CMK (cell line): ENCODE results near the gene EDC3.
"Not testable (repeated sequence)": the region's sequence is repeated elsewhere in the genome, so short reads cannot be mapped to it uniquely, and the experiment has no call there.

Experiments
- DNase-seq: peaks from one replicate; pipeline ENCODE4 v3.0.0-alpha.2; 2010; ENCODE audit warnings: low read depth

EDC3 gene

GRCh38 chr15:74695597-74696397, at the start of gene EDC3:
TSS of gene EDC3 (minus strand) at chr15:74696024. CDS start at chr15:74675124, 20,900 bp downstream.
- peak; percentile 64 for DNase-seq

- no peak for DNase-seq
Observed at GRCh38 chr15:74742422-74742821, 46.6 kb upstream of the EDC3 start.

- DNase-seq: not testable (repeated sequence)
Observed at GRCh38 chr15:74738239-74738638, 42.4 kb upstream of the EDC3 start.

- no peak for DNase-seq
Observed at GRCh38 chr15:74735305-74735704, 39.5 kb upstream of the EDC3 start.

GRCh38 chr15:74733269-74733668, 37.4 kb upstream of the EDC3 start:
- DNase-seq: no peak

- DNase-seq: no peak
Observed at GRCh38 chr15:74732846-74733245, 37.0 kb upstream of the EDC3 start.

GRCh38 chr15:74730619-74731316, 34.9 kb upstream of the EDC3 start:
- no peak for DNase-seq

- not testable (repeated sequence) for DNase-seq
Observed at GRCh38 chr15:74729372-74729771, 33.5 kb upstream of the EDC3 start.

GRCh38 chr15:74728699-74729098, 32.9 kb upstream of the EDC3 start:
- DNase-seq: not testable (repeated sequence)

GRCh38 chr15:74727727-74728126, 31.9 kb upstream of the EDC3 start:
- no peak for DNase-seq

GRCh38 chr15:74726774-74727164, 30.9 kb upstream of the EDC3 start:
- no peak for DNase-seq

- DNase-seq: peak; percentile 79
Observed at GRCh38 chr15:74725845-74726773, 30.3 kb upstream of the EDC3 start.

- DNase-seq: no peak
Observed at GRCh38 chr15:74725225-74725774, 29.5 kb upstream of the EDC3 start, which contains the start of gene CYP1A1. TSS of gene CYP1A1 (minus strand) at chr15:74725528. CDS start at chr15:74723097, 2,431 bp downstream.

- DNase-seq: no peak
Observed at GRCh38 chr15:74724570-74725224, 28.9 kb upstream of the EDC3 start.

- no peak for DNase-seq
Observed at GRCh38 chr15:74723754-74724334, 28.0 kb upstream of the EDC3 start.

GRCh38 chr15:74723187-74723586, 27.4 kb upstream of the EDC3 start:
- DNase-seq: no peak

GRCh38 chr15:74722591-74722990, 26.8 kb upstream of the EDC3 start:
- no peak for DNase-seq

- no peak for DNase-seq
Observed at GRCh38 chr15:74716651-74717050, 20.8 kb upstream of the EDC3 start.

GRCh38 chr15:74712311-74712710, 16.5 kb upstream of the EDC3 start:
- DNase-seq: no peak

GRCh38 chr15:74710319-74711094, 14.7 kb upstream of the EDC3 start:
- no peak for DNase-seq
